Measurements from ENCODE around the gene CELF1. TPM values are rescaled to one million over a fixed set of nuclear protein-coding genes. Genes with fewer than 3 reads are reported as not detected.

The CELF1 gene
- total RNA-seq, 1 donor from 2014 or later, result 127 TPM

DNA sequence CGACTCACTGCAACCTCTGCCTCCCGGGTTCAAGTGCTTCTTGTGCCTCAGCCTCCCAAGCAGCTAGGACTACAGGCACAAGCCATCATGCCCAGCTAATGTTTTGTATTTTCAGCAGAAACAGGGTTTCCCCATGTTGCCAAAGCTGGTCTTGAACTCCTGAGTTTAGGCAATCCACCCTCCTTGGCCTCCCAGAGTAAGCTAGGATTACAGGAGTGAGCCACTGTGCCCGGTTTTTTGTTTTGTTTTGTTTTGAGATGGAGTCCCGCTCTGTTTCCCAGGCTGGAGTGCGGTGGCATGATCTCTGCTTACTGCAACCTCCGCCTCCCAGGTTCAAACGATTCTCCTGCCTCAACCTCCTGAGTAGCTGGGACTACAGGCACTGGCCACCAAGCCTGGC lies 41.0 kb downstream of the CELF1 start:
- no peak for DNase-seq (ENCODE audit: low spot score)

DNA sequence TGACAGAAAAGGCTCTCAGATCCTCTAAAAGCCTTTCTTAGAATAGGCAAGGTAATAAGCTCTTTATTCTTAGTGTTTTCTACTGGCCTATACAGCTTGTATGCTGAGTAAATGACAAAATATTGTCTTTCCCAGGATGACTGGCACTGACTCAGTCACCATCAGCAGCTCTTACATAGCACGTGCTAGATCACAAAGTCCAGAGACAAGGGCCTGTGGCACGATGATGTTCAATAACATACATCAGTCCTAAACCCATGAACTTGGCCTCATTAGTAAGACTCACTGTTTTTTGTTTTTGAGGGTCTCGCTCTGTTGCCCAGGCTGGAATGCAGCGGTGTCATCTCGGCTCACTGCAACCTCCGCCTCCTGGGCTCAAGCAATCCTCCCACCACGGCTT lies 42.7 kb downstream of the CELF1 start:
- DNase-seq (ENCODE audit: low spot score), result no peak

GRCh38 chr11:47509077-47509536 lies 43.8 kb downstream of the CELF1 start:
- no peak for DNase-seq (ENCODE audit: low spot score)

DNA sequence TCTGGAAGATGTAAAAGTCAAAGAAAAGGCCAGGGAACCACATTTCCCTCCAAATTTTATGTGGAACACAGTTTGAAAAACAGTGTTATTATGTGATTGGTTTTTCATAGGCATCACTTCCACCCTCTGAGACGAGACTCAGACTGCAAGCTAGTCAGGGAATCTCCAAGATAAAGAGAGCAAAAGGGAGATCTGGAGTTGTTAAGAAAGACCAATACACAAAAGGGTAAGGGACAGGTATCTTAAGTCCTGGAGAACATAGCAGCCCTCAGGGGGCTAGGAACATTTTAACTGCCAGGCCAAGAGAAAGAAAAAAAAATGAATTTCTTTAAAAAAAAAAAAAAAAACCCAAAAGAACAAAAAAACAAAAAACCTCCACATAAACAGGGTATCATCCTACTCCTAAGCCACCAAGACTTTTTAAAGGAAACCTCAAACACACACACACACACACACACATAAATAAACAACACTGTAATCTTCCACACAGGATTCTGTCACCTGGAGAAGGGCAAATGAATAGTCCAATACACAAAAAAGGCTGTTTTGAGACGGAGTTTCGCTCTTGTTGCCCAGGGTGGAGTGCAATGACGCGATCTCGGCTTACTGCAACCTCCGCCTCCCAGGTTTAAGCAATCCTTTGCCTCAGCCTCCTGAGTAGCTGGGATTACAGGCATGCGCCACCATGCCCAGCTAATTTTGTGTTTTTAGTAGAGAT lies 44.5 kb downstream of the CELF1 start:
- no peak for DNase-seq (ENCODE audit: low spot score)

- DNase-seq (ENCODE audit: low spot score), result no peak
These were observed 45.2 kb downstream of the CELF1 start for GRCh38 chr11:47507563-47508239.

- no peak for DNase-seq (ENCODE audit: low spot score)
These were observed 46.0 kb downstream of the CELF1 start for GRCh38 chr11:47506795-47507562.

DNA sequence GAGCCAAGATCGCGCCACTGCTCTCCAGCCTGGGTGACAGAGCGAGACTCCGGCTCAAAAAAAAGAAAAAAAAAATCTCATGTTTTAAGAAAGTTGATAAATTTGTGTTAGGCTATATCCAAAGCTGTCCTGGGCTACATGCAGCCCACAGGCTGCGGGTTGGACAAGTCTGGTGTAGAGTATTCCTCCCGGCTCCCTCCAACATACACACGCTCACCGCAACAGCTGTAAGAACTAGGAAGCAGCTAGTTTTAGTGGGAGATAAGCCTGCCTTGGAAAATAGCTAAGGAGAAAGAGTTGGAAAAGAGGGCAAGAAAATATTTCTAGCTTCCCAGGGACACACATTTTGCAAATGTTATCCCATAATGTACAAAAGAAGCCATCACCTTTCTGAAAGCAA lies 46.6 kb downstream of the CELF1 start:
- no peak for DNase-seq (ENCODE audit: low spot score)

GRCh38 chr11:47504910-47505309 lies 48.0 kb downstream of the CELF1 start:
- no peak for DNase-seq (ENCODE audit: low spot score)

DNA sequence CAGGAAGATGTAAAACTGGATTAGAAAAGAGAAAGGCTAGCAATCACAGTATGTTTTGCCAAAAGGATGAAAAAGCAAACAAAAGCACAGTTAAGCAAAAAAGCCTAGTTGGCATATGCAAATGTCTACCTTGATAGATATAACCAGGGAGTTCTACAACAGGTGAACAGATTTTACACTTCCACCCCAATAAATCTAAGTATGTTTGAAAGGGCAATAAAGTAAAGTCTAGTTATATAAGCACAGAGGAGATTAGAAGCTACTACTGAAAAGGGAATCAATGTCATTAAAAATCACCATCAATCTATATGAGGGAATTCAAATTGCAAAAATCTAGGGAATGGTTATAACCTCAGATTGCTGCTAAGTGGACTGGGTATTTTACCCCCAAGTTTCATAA lies 49.7 kb downstream of the CELF1 start:
- DNase-seq (ENCODE audit: low spot score), result no peak

DNA sequence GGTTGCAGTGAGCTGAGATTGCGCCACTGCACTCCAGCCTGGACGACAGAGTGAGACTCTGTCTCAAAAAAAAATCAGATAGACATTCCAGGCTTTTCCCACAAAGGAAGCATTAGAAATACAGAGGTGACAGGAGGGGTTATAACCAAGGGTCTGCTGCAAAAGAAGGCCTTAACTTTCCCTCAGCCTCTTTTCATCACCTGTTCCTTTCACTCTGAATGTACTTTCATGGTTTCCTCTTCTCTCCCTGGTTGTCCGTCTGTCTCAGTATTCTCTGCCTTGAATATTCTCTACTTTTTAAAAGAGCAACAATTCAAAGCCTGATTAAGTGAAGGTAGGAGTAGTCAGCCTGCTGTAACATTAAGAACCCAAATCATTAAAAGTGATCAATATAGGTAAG lies 50.2 kb downstream of the CELF1 start:
- no peak for DNase-seq (ENCODE audit: low spot score)

DNA sequence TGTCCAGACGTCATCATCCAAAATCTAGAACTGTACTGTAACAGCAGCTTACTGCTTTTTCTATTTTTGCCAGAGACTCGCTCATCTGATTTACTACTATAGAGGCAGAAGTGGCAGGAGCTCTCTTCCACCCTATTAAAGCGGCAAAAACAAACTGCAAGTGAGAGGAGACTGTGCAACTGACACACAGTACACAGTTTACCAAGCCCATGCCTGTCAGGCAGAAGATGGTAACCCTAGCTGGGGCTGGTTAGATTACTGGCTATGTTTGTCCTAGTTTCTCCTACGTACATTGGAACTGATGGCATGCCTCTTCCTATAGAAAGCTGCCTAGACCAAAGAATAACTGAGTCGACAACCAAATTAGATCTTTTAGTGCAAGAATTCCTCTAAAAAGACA lies 51.8 kb downstream of the CELF1 start:
- no peak for DNase-seq (ENCODE audit: low spot score)

GRCh38 chr11:47500121-47500520 lies 52.8 kb downstream of the CELF1 start:
- DNase-seq (ENCODE audit: low spot score), result no peak

DNA sequence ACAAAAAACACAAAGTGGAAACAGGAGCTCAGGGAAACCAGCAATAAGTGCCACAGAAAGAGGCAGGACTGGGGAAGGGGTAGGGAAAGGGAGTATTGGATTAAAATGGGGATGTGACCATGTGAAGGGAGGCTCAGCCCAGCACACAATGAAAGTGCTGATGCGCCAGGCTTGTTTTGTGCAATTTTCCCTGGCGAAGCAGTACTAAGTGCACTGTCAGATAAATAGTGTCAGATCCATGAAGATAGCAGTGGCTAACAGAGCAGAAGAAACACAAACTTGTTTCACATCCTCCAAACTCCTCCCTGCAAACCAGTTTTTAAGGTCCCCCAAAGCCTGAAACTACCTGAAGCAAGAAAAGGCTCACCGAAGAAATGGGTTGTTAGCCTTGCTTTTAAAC lies 53.3 kb downstream of the CELF1 start:
- no peak for DNase-seq (ENCODE audit: low spot score)

DNA sequence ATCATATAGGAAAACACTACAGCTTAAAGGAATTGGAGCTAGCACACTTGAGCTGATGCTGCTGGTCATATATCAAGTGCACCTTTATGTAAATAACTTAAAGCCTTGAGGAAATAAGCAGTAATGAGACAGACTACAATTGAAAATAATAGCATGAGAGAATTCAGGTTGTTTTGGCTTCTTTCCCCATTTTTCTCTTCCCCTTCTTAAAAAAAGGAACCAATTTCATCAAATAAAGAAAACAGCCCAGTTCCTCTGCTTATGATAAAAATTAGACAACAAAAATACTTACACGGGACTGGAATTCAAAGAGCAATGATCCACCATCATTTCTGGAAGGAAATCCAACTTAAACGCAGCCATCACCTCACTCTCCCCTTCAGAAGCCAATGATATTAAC lies 53.8 kb downstream of the CELF1 start:
- DNase-seq (ENCODE audit: low spot score), result no peak

DNA sequence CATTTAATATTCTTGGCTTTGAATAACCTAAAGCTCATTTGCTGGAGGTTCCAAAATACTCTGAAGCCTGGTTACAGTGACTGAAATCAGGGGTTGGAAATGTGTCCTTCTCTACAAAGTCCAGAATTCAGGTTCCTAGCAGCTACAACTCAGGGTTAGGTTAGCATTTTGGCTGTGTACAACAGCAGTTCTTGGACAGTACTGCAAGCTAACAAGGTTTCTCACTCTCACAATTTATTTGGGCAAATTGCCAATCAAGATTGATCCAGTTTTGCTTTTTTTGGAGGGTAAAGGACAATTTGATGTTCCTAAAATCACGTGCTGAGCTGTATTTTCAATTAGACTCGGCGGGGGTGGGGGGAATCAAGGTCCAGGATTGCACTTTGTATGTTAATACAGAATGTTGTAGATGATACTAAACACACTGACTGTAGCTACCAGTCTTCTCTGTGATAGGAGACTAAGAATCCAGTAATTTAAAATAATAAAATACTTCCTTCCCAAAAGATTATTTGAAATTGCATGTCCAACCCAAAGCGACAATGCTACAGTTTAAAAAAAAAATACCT lies 54.3 kb downstream of the CELF1 start:
- DNase-seq (ENCODE audit: low spot score), result no peak

DNA sequence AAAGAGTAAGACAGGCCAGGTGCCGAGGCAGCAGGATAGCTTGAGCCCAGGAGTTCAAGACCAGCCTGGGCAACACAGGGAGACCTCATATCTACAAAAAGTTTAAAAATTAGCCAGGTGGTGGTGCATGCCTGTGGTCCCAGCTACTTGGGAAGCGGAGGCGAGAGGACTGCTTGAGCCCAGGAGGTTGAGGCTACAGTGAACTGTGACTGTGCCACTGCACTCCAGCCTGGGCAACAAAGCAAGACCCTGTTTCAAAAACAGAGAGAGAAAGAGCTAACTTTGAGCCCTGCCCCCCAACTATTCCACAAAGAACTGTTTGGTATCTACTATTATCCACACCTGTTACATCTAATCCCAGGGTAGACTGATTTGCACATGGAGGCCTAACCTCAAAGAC lies 54.8 kb downstream of the CELF1 start:
- DNase-seq (ENCODE audit: low spot score), result no peak

- DNase-seq (ENCODE audit: low spot score), result no peak
These were observed 56.1 kb downstream of the CELF1 start for GRCh38 chr11:47496808-47497207.

DNA sequence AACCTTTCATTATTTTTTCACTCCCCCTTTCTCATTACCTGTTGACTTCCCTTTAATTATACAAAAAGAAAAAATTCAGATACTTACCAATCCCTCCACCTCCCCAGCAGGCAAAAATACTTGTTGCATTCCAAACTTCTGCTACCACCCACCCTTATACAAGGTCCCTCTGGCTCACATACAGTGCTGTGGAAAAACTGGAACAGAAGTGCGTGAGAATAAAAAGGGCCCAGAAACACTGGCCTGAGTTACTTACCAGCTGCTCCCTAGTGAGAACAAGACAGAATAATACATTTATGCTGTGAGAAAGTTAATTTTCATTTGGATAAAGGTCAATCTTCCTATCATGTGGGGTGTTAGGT lies 57.1 kb downstream of the CELF1 start:
- no peak for DNase-seq (ENCODE audit: low spot score)

DNA sequence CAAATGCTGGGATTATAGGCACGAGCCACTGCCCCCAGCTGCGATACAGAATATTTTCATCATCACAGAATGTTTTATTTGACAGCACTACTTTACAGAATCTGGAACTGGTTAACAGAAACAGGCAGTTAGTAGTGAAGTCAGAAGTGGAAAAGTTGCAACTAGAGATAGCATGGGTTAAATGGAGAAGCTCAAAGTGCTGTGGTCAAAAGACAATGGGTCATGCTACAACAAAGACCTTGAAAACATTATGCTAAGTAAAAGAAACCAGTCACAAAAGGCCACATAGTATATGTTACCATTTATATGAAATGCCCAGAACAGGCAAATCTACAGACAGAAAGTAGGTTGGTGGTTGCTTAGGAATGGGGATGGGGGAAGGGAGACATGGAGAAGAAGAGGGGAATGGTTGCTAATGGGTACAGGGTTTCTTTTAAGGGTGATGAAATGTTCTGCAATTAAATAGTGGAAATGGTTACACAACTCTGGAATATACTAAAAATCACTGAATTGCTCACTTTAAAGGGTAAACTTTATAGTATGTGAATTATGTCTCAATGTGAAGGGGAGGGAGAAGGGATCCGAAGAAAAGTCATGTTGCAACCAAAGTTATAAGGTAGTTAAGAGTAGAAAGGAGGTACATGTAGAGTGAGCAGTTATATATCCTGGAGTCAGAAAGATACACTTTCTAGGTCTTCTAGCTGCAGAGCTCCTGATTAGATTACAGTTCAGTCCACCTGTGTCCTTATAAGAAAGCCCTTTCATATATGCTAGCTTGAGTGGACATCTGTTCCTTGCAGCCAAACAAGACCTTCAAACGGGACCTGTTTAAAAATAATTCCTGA lies 57.7 kb downstream of the CELF1 start:
- no peak for DNase-seq (ENCODE audit: low spot score)

- DNase-seq (ENCODE audit: low spot score), result no peak
These were observed 63.6 kb downstream of the CELF1 start for GRCh38 chr11:47489395-47489755.

All from mesenteric fat pad (tissue), 1 donor.